Calu3 (cell line): Measurements from ENCODE around the gene PPP4R2. TPM values are rescaled to one million over a fixed set of nuclear protein-coding genes. Genes with fewer than 3 reads are reported as not detected.
A peak's percentile ranks its signal among the peaks of the same experiment; 100 is the strongest.

Experiments used
- BruUV-seq: library from RNA; stranded (reverse); fragments of 400-500 nt; replicated peaks from 2 replicates; lab custom pipeline; 2021; lab: Mats Ljungman, UMichigan
- CTCF ChIA-PET: fragments of 300-600 bp; sonication (Branson Sonifier 250); formaldehyde crosslinking; loops from one replicate; lab custom pipeline; 2022; ENCODE audit warnings: antibody characterized with exemption; lab: Charles Lee
- DNase-seq: peaks from one replicate; pipeline ENCODE4 v3.0.0; 2022
- H3K27ac Mint-ChIP-seq: one replicate; pipeline ENCODE4 v1.8.0; 2022; ENCODE audit warnings: mixed read lengths; ENCODE audit not compliant: unreplicated experiment
- H3K27me3 Mint-ChIP-seq: one replicate; pipeline ENCODE4 v1.8.0; 2022; ENCODE audit warnings: mixed read lengths; ENCODE audit not compliant: unreplicated experiment
- H3K36me3 Mint-ChIP-seq: one replicate; pipeline ENCODE4 v1.8.0; 2022; ENCODE audit warnings: mild to moderate bottlenecking, moderate library complexity, mixed read lengths; ENCODE audit not compliant: insufficient read depth, unreplicated experiment
- H3K4me1 Mint-ChIP-seq: one replicate; pipeline ENCODE4 v1.8.0; 2022; ENCODE audit warnings: mild to moderate bottlenecking, low read depth, mixed read lengths; ENCODE audit not compliant: unreplicated experiment
- H3K4me3 Mint-ChIP-seq: one replicate; pipeline ENCODE4 v1.8.0; 2022; ENCODE audit warnings: mild to moderate bottlenecking, low read depth, moderate library complexity, mixed read lengths; ENCODE audit not compliant: unreplicated experiment
- H3K9me3 Mint-ChIP-seq: one replicate; pipeline ENCODE4 v1.8.0; 2022; ENCODE audit warnings: low read depth, mixed read lengths; ENCODE audit not compliant: unreplicated experiment
- CTCF ChIP-seq: fragments of 200-600 bp; IDR thresholded peaks from one replicate; pipeline ENCODE4 v1.8.0; 2022; ENCODE audit warnings: antibody characterized with exemption; ENCODE audit not compliant: unreplicated experiment
- intact Hi-C: fragments of 100-400 bp; cut with micrococcal nuclease; formaldehyde crosslinking; loops from one replicate; pipeline ENCODE4 v1.10.0; 2022; ENCODE audit not compliant: unreplicated experiment
- total RNA-seq: library from RNA; stranded (reverse); gene quantifications from 2 replicates; pipeline ENCODE4 v1.2.3, GENCODE V29; 2022

PPP4R2 gene
- total RNA-seq, 1 experiment from 2014 or later: 89.0 TPM

- no peak for DNase-seq
- Mint-ChIP-seq H3K27me3 (no peaks in the 10 kb centered on the region), H3K36me3 (peaks cover 7% of the 10 kb centered on the region), H3K4me1 (peaks cover 23% of the 10 kb centered on the region), H3K9me3 (no peaks in the 10 kb centered on the region), H3K4me3 (peak overlapping the region; percentile 20), H3K27ac (peak overlapping the region; percentile 43)
- CTCF ChIA-PET: no interaction called here
- no TSS peak for BruUV-seq
- intact Hi-C loops: no loop called here
- TF ChIP-seq CTCF: no peak
Observed at GRCh38 chr3:72972706-72973030, 23.9 kb upstream of the PPP4R2 start.

- H3K27ac Mint-ChIP-seq: peak overlapping the region; percentile 43
Observed at GRCh38 chr3:72973031-72973723, 23.4 kb upstream of the PPP4R2 start.

GRCh38 chr3:72973786-72974185 lies 22.8 kb upstream of the PPP4R2 start:
- CTCF ChIA-PET: no interaction called here
- no peak for DNase-seq
- Mint-ChIP-seq H3K36me3 (peaks cover 7% of the 10 kb centered on the region), H3K4me1 (peaks cover 23% of the 10 kb centered on the region), H3K9me3 (no peaks in the 10 kb centered on the region), H3K4me3 (peak overlapping the region; percentile 20), H3K27ac (peak overlapping the region; percentile 43), H3K27me3 (no peaks in the 10 kb centered on the region)
- TF ChIP-seq CTCF: no peak
- intact Hi-C loops: no loop called here
- BruUV-seq: no TSS peak

More at GRCh38 chr3:72973031-72973723, 23.4 kb upstream of the PPP4R2 start:
- CTCF ChIA-PET: no interaction called here
- intact Hi-C loops: no loop called here
- Mint-ChIP-seq H3K4me3 (peak overlapping the region; percentile 20), H3K27me3 (no peaks in the 10 kb centered on the region), H3K36me3 (peaks cover 7% of the 10 kb centered on the region), H3K9me3 (no peaks in the 10 kb centered on the region), H3K4me1 (peaks cover 23% of the 10 kb centered on the region)
- no peak for TF ChIP-seq CTCF
- peak; percentile 70 for DNase-seq
- no TSS peak for BruUV-seq

GRCh38 chr3:72974956-72975355 lies 21.7 kb upstream of the PPP4R2 start:
- no peaks in the 10 kb centered on the region for H3K9me3 Mint-ChIP-seq
- no peak for TF ChIP-seq CTCF
- H3K36me3 Mint-ChIP-seq: peaks cover 7% of the 10 kb centered on the region
- no peak for DNase-seq
- no TSS peak for BruUV-seq
- peaks cover 23% of the 10 kb centered on the region for H3K4me1 Mint-ChIP-seq
- intact Hi-C loops: no loop called here
- no peak overlapping the region for H3K4me3 Mint-ChIP-seq
- no peak overlapping the region for H3K27ac Mint-ChIP-seq
- no peaks in the 10 kb centered on the region for H3K27me3 Mint-ChIP-seq
- CTCF ChIA-PET: interaction anchor here (0.7 kb wide), 1 partner anchor 40 kb away, joined by 3 read pairs; no protein-coding TSS in a partner anchor
